GM12891 (cell line): Measurements from ENCODE around the gene HOXA6.

ENCODE experiments used
- DNase-seq: peaks from one replicate; pipeline ENCODE4 v3.0.0; 2011; ENCODE audit warnings: low spot score; ENCODE audit not compliant: insufficient read length
- FAIRE-seq: peaks from 2 replicates; lab custom pipeline; 2011; peaks lifted over from hg19 to GRCh38; lab: Jason Lieb, UNC
- PAX5 ChIP-seq: IDR thresholded peaks from 2 replicates; pipeline ENCODE4 v1.6.1; 2011; ENCODE audit warnings: low read length, moderate library complexity, mild to moderate bottlenecking; ENCODE audit not compliant: insufficient read depth, severe bottlenecking
- POLR2A ChIP-seq: IDR thresholded peaks from 2 replicates; pipeline ENCODE4 v1.6.1; 2011; ENCODE audit warnings: low read depth, low read length, control low read depth
- POLR2AphosphoS5 ChIP-seq: IDR thresholded peaks from 2 replicates; pipeline ENCODE4 v1.6.1; 2011; ENCODE audit warnings: low read depth, low read length, control low read depth
- POU2F2 ChIP-seq: IDR thresholded peaks from 2 replicates; pipeline ENCODE4 v1.6.1; 2011; ENCODE audit warnings: low read depth, mild to moderate bottlenecking, control low read depth, low read length, moderate library complexity
- SPI1 ChIP-seq: IDR thresholded peaks from 2 replicates; pipeline ENCODE4 v1.6.1; 2011; ENCODE audit warnings: low read depth, low read length, control low read depth
- TAF1 ChIP-seq: IDR thresholded peaks from 2 replicates; pipeline ENCODE4 v1.6.1; 2011; ENCODE audit warnings: low read depth, low read length, control low read depth

HOXA6 gene

GRCh38 chr7:27149842-27150567, 2.4 kb upstream of the HOXA6 start:
- DNase-seq (no peak), FAIRE-seq (no peak)
- TF ChIP-seq SPI1: no peak
- TF ChIP-seq POU2F2: no peak
- TF ChIP-seq POLR2A: no peak
- no peak for TF ChIP-seq POLR2AphosphoS5
- no peak for TF ChIP-seq TAF1
- TF ChIP-seq PAX5: no peak

DNA sequence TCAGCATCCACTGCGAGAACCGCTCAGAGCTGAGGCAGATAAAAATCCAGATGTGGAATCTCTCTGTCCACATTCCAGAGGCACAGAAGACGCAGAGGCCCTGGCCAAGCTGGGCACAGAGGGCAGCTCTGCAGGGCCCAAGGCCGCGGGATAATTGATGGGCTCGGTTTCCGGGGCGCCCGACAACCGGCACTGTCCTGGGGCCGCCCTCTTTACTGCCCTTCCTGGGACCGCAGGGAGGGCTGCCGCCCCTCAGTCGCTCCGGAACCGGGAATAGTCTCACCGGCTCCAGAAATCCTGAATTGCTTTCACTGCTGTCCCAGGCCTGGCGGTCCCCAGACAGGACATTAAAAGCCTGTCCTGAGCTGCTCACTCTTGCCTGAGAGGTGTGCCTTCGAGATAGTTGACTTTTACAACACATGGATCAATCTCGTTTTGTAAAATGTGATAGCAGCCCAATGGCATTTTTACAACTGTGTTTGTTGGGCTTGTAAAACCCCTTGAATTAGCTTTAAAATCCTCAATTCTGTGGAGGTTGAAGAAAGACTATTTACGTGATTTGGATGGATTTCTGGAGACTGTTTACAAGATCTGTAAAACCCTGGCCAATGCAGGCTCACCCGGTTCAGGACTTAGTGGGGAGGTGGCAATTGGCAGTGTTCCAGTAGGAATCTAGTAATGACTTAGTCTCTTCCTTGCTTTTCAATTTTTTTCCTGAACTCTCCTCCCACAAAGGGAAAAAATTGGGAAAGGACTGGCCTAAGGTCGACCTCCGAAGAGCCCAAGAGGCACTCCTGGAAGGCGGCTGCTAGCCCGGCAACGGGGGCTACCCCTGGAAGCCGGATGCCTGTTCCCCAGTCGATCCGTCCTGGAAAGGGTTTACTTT, 1.4 kb upstream of the HOXA6 start:
- TF ChIP-seq SPI1 (no peak), POLR2AphosphoS5 (no peak), POLR2A (no peak), POU2F2 (no peak), TAF1 (no peak), PAX5 (no peak)
- FAIRE-seq (no peak), DNase-seq (no peak)

DNA sequence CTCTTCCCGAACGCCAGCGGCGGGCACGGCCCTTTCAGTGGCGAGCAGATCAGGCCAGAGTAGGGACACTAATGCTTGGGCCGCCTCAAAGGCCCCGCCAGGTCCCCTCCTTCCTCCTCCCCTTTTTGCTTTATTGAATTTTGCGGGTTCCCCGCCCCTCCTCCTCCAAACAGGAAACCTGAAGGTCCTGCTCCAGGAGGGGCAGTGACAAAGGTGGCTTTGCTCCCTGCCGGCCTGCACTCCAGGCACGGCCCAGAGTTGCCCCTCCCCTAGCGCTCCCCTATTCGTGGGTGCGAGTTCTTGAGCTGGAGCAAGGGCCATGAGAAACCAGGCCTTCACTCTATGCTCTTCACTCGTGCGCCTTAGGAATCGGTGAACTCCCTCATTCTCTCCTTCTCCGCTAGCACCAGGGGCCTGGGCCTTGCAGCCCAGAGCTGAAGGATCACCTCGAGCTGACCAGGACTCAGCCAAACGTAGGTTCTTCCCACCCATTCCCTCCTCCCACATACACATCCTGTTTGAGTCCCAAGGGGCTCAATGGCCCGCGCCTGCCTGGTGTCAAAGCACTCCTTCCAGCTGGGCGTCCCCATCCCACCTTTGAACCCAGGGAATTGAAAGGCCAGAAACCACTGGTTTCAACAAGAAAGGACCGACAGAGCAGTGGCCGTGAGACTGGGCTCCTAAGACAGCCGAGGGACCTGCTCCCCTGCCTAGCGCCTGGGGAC, 619 bp upstream of the HOXA6 start:
- TF ChIP-seq POLR2A (no peak), PAX5 (no peak), POLR2AphosphoS5 (no peak)
- FAIRE-seq (no peak), DNase-seq (no peak)

DNA sequence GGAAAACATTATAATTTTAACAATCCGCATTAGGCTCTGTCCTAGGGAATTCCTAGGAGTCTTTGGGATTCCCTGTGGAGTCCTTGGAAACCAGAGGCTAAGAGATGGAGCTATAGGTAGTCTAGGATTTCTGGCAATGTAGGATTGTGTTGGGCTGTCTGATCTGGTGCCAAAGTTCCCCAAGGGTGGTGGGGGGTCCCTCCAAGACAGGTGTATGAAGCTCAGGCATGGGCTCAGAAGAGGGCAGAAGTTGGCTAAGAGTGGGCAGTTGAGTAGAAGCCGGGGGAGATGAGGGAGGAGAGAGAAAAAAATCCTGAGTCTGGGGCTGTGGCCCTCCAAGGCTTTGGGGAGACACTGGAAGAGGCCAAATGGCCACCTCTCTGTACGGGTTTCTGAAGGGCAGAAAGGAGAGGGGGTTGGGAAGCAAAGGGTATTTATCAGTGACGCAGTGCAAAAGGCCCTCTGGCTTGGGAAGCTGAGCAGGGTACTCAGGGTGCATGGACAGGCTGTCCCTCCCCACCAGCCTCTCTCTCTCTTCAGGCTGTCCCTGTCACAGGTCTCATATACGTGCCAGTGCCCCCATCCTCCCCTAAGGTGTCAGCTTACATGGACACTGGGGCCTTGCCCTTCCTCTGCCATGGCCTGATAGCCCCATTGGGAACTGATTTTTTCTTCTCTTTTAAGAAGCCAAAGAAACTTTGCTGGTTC, 929 bp downstream of the HOXA6 start:
- no peak for FAIRE-seq
- no peak for TF ChIP-seq POU2F2
- TF ChIP-seq TAF1: no peak
- TF ChIP-seq POLR2AphosphoS5: no peak
- no peak for TF ChIP-seq POLR2A
- no peak for TF ChIP-seq SPI1
- no peak for TF ChIP-seq PAX5
- DNase-seq: no peak

GRCh38 chr7:27145914-27146412, 1.6 kb downstream of the HOXA6 start:
- no peak for DNase-seq
- no peak for FAIRE-seq
- TF ChIP-seq PAX5 (no peak), POLR2A (no peak), POU2F2 (no peak), SPI1 (no peak), TAF1 (no peak), POLR2AphosphoS5 (no peak)

- no peak for DNase-seq
- TF ChIP-seq POLR2AphosphoS5 (no peak), SPI1 (no peak), POLR2A (no peak), PAX5 (no peak), POU2F2 (no peak), TAF1 (no peak)
- no peak for FAIRE-seq
These were observed 2.2 kb downstream of the HOXA6 start for GRCh38 chr7:27145165-27145913.

DNA sequence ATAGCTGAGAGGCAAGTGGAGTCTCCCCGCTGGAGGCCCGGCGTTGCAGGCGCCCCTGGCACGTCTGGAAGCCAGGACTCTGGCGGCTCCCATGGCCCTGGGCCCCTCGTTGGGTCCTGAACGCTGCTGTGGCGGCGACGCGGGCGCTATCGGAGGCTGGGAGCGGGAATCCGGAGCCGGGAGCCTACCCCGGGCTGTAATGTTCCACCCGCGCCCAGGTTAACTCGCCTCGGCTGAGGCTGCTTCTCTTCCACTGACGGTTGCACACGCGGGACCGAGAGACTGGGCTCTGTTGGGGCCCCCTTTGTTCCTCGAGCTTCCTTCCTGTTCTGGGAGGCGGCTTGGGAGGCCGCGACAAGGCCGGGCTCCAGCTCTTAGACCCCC, 2.8 kb downstream of the HOXA6 start:
- TF ChIP-seq POU2F2 (no peak), PAX5 (no peak), POLR2AphosphoS5 (no peak), POLR2A (no peak), TAF1 (no peak), SPI1 (no peak)
- DNase-seq (no peak), FAIRE-seq (no peak)

DNA sequence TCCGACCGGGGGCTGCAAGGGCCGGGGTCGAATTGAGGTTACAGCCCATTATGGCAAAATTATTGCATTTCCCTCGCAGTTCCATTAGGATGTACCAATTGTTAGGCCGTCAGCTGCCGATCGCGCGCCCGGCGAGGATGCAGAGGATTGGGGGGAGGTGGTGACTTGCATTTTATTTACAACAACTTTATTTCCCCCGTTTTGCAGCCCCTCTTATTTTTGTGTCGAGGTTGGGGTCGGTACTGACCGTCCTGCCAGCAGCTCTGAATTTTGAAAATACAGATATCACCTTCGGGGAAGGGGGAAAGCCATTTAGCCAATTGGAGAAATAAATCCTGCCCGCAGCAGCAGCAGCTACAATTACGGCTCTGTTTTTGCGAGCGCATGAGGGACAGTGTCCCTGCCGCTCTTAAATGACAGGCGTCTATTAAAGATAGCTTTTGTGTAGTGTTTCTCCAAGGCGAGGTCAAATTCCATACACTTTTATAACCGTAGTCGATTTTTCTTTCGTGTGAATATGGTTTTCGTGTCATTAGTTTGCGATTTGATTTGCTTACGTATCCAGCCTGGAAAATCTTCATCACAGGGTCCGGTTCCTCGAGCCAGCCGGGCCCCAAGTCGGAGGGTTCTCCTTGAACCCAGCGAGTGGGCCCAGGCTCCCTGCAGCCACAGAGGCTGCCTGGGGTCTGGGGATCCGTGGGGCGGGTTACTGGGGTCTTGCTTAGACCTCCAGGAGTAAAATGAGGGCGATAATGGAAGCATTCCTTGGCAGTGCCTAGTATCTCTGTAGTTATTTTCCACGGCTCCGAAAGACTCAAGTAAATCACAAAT, 3.4 kb downstream of the HOXA6 start:
- FAIRE-seq: no peak
- TF ChIP-seq SPI1 (no peak), TAF1 (no peak), PAX5 (no peak), POLR2A (no peak)
- DNase-seq: no peak
